HepG2 (cell line): Measurements from ENCODE around the gene RARRES1. TPM values are rescaled to one million over a fixed set of nuclear protein-coding genes. Genes with fewer than 3 reads are reported as not detected.
A peak's percentile ranks its signal among the peaks of the same experiment; 100 is the strongest.

Experiments
- ATAC-seq: fragments of 200-7000 bp; cut with Tn5 transposase; 3 replicates; pipeline ENCODE4 v1.9.1; 2020; ENCODE audit warnings: mild to moderate bottlenecking, moderate library complexity
- BruUV-seq: library from RNA; stranded (reverse); fragments of 400-500 nt; replicated peaks from 2 replicates; lab custom pipeline; 2021; lab: Mats Ljungman, UMichigan
- CTCF ChIA-PET: fragments of 300-600 bp; formaldehyde crosslinking; extraction: SDS; loops from one replicate; lab custom pipeline; 2021; ENCODE audit warnings: low total read pairs, inconsistent platforms, low intra/inter-chr PET ratio; lab: Yijun Ruan, JAX
- POLR2A ChIA-PET: fragments of 350-600 bp; sonication (Branson Sonifier 250); formaldehyde crosslinking; loops from one replicate; lab custom pipeline; 2020; ENCODE audit warnings: antibody characterized with exemption, inconsistent platforms; lab: Yijun Ruan, JAX
- DNase-seq: peaks from one replicate; pipeline ENCODE4 v3.0.0-alpha.2; 2015; ENCODE audit warnings: low spot score
- FAIRE-seq: peaks from 3 replicates; lab custom pipeline; 2011; peaks lifted over from hg19 to GRCh38; lab: Jason Lieb, UNC
- H2AFZ ChIP-seq: one replicate; pipeline ENCODE4 v1.6.1; 2011; ENCODE audit warnings: low read length, inconsistent platforms
- H3K27ac ChIP-seq: fragments of 300-600 bp; 3 replicates; pipeline ENCODE4 v1.8.0; 2011; ENCODE audit warnings: mixed run types, mild to moderate bottlenecking, mixed read lengths, low read length, inconsistent platforms; ENCODE audit not compliant: insufficient read depth; ENCODE audit errors: extremely low read length
- H3K27me3 ChIP-seq, 2 experiments: fragments of 200-600 bp in 1 of 2; 2 replicates in 1 of 2; 3 replicates in 1 of 2; pipeline versions ENCODE4 v1.6.0 to v1.8.0; 2011; ENCODE audit warnings: low read length in 2 of 2, mild to moderate bottlenecking in 2 of 2, moderate library complexity in 2 of 2, inconsistent platforms in 1 of 2; ENCODE audit not compliant: insufficient read depth in 2 of 2, control insufficient read depth in 1 of 2
- H3K36me3 ChIP-seq, 2 experiments: fragments of 200-600 bp in 1 of 2; replicated peaks in 1 of 2; 2 replicates in 1 of 2; 3 replicates in 1 of 2; pipeline versions ENCODE4 v1.5.1 to v1.8.0; 2011; ENCODE audit warnings: low read length in 2 of 2, inconsistent platforms in 1 of 2; ENCODE audit not compliant: insufficient read depth in 2 of 2, control insufficient read depth in 1 of 2
- H3K4me1 ChIP-seq: 2 replicates; pipeline ENCODE4 v1.5.1; 2012; ENCODE audit warnings: low read length, inconsistent platforms; ENCODE audit not compliant: insufficient read depth
- H3K4me2 ChIP-seq: 2 replicates; pipeline ENCODE4 v1.6.0; 2011; ENCODE audit warnings: low read depth, low read length, inconsistent platforms
- H3K4me3 ChIP-seq, 3 experiments: fragments of 200-600 bp in 1 of 3; sonication (generic), shearing (Covaris generic) in 1 of 3; replicated peaks in 1 of 3; 2 replicates each; pipeline ENCODE4 v1.5.1; 2011 to 2016; ENCODE audit warnings: low read length in 3 of 3, inconsistent platforms in 2 of 3, low read depth in 2 of 3, mild to moderate bottlenecking in 2 of 3, control low read depth in 1 of 3, mixed read lengths in 1 of 3; ENCODE audit not compliant: insufficient read depth in 1 of 3
- H3K79me2 ChIP-seq: one replicate; pipeline ENCODE4 v1.6.1; 2011; ENCODE audit warnings: low read length, inconsistent platforms; ENCODE audit not compliant: insufficient read depth
- H3K9ac ChIP-seq: 2 replicates; pipeline ENCODE4 v1.6.0; 2011; ENCODE audit warnings: mild to moderate bottlenecking, low read depth, low read length, inconsistent platforms; ENCODE audit not compliant: insufficient read depth
- H3K9me3 ChIP-seq: 2 replicates; pipeline ENCODE4 v1.5.1; 2012; ENCODE audit warnings: mild to moderate bottlenecking, low read length
- H4K20me1 ChIP-seq: 2 replicates; pipeline ENCODE4 v1.6.0; 2011; ENCODE audit warnings: inconsistent platforms, mild to moderate bottlenecking, low read length, moderate library complexity; ENCODE audit not compliant: insufficient read depth
- ISL2 ChIP-seq: sonication (generic); formaldehyde crosslinking; IDR thresholded peaks from 2 replicates; pipeline ENCODE4 v1.5.0; 2020; ENCODE audit warnings: missing genetic modification reagents
- MEF2D ChIP-seq: sonication (generic); formaldehyde crosslinking; IDR thresholded peaks from 2 replicates; pipeline ENCODE4 v1.5.1; 2020; ENCODE audit warnings: mild to moderate bottlenecking, missing genetic modification reagents
- RBM22 ChIP-seq: fragments of 200-400 bp; formaldehyde crosslinking; optimal IDR thresholded peaks from 2 replicates; pipeline ENCODE3; 2017; ENCODE audit warnings: mild to moderate bottlenecking, low read length, moderate library complexity
- ZBTB10 ChIP-seq: sonication (generic); formaldehyde crosslinking; IDR thresholded peaks from 2 replicates; pipeline ENCODE4 v1.4.0; 2020; ENCODE audit warnings: missing genetic modification reagents, borderline replicate concordance
- ZNF564 ChIP-seq: sonication (generic); formaldehyde crosslinking; IDR thresholded peaks from 2 replicates; pipeline ENCODE4 v1.8.1; 2023; ENCODE audit warnings: mild to moderate bottlenecking, missing genetic modification reagents
- ZSCAN31 ChIP-seq: sonication (generic); formaldehyde crosslinking; IDR thresholded peaks from 2 replicates; pipeline ENCODE4 v1.5.0; 2020; ENCODE audit warnings: low read depth, mild to moderate bottlenecking, missing genetic modification reagents
- WGBS: methylation state at CpG from one replicate; pipeline ENCODE4 v1.1.6; 2017; ENCODE audit warnings: low lambda C conversion rate; 5-methylcytosine and 5-hydroxymethylcytosine counted together
- in situ Hi-C: cut with HindIII; loops from 2 replicates; pipeline ENCODE4 v1.10.0; 2017; ENCODE audit warnings: low pct_unique_long_range_greater_than_20kb; ENCODE audit not compliant: extremely low pct_ligation_motif_present
- intact Hi-C: fragments of 100-400 bp; cut with micrococcal nuclease; formaldehyde crosslinking; loops from one replicate; pipeline ENCODE4 v1.10.0; 2022; ENCODE audit not compliant: unreplicated experiment
- polyA plus RNA-seq, 8 experiments: library from polyadenylated mRNA; depleted of rRNA in 3 of 8; stranded (reverse) in 7 of 8; unstranded in 1 of 8; fragments of >200 nt; fragmentation: Illumina TruSeq in 4 of 8; extraction: Trizol in 4 of 8; gene quantifications; 2 replicates each; pipeline versions ENCODE4 v1.2.1 to v1.2.3, GENCODE V29; 2011 to 2016; ENCODE audit warnings: low read depth in 4 of 8, missing spikeins in 1 of 8, mixed read lengths in 1 of 8; ENCODE audit not compliant: insufficient read depth in 1 of 8
- total RNA-seq, 5 experiments: library from RNA; depleted of rRNA; stranded (reverse); fragments of >200 nt; fragmentation: Illumina TruSeq; extraction: Trizol; gene quantifications; 2 replicates each; pipeline ENCODE4 v1.2.3, GENCODE V29; 2016; ENCODE audit warnings: low read depth in 1 of 5

RARRES1 gene
- total and polyA plus RNA-seq, 2 of the 13 experiments (the other 11 are each of a cell fraction or from before 2014, with no cell fraction given): not detected

GRCh38 chr3:158696618-158697017 is 35.6 kb downstream of the RARRES1 start:
- H3K9ac ChIP-seq: no peak overlapping the region
- no peak for ATAC-seq
- intact Hi-C loops: no loop called here
- H3K36me3 ChIP-seq: peaks cover 1 to 5% of the 10 kb centered on the region in 2 experiments; a peak in 1 of 5 replicates
- TF ChIP-seq MEF2D (CRISPR knock-in tag): no peak
- TF ChIP-seq ISL2: 0 out of 2 replicates have a peak, but pooled peaks have one; percentile 22
- TF ChIP-seq ZSCAN31 (CRISPR knock-in tag): no peak
- no peak for TF ChIP-seq RBM22
- TF ChIP-seq ZNF564 (CRISPR knock-in tag): no peak
- no peak for TF ChIP-seq ZBTB10 (CRISPR knock-in tag)
- TF ChIP-seq, all 625 proteins: peak for 1
- no peak overlapping the region for H3K4me3 ChIP-seq
- no TSS peak for BruUV-seq
- no peaks in the 10 kb centered on the region for H3K27me3 ChIP-seq
- H4K20me1 ChIP-seq: peaks cover 2% of the 10 kb centered on the region; the same call in 1 of the 2 replicates
- WGBS: 61% methylated on average over 2 of the region's 2 CpGs
- in situ Hi-C loops: no loop called here
- no peak overlapping the region for H2AFZ ChIP-seq
- H3K27ac ChIP-seq: no peak overlapping the region
- H3K79me2 ChIP-seq: no peaks in the 10 kb centered on the region
- CTCF ChIA-PET: no interaction called here
- DNase-seq: peak; percentile 15
- no peak overlapping the region for H3K4me2 ChIP-seq
- no peaks in the 10 kb centered on the region for H3K4me1 ChIP-seq
- no peak for FAIRE-seq
- H3K9me3 ChIP-seq: no peaks in the 10 kb centered on the region
- POLR2A ChIA-PET: no interaction called here
